ENCODE data around the gene TMBIM6. TPM values are rescaled to one million over a fixed set of nuclear protein-coding genes. Genes with fewer than 3 reads are reported as not detected.
"Not testable (repeated sequence)": the region's sequence is repeated elsewhere in the genome, so short reads cannot be mapped to it uniquely, and the experiment has no call there.

TMBIM6 gene
- total RNA-seq, 4 donors from 2014 or later: 228 to 395 (median 322) TPM

DNA sequence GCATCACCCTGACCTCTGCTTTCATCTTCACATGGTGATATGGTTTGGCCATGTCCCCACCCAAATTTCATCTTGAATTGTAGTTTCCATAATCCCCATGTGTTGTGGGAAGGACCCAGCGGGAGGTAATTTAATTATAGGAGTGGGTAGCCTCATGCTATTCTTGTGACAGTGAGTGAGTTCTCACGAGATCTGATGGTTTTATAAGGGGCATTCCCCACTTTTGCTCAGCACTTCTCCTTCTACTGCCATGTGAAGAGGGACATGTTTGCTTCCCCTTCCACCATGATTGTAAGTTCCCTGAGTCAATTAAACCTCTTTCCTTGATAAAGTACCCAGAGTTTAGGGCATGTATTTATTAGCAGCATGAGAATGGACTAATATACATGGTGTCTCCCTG, 38.2 kb downstream of the TMBIM6 start:
- Histone ChIP-seq H3K27me3 (peaks cover 0 to 7% (median 0%) of the 10 kb centered on the region in 4 donors), H3K9me3 (no peaks in the 10 kb centered on the region), H3K27ac (replicated peaks in 1 of 4) (no peak overlapping the region), H3K4me3 (no peak overlapping the region), H3K4me1 (peaks cover 12 to 31% (median 21%) of the 10 kb centered on the region in 4 donors), H3K36me3 (no peaks in the 10 kb centered on the region)
- 79% methylated on average over 2 of the region's 2 CpGs for WGBS
- no peak for TF ChIP-seq POLR2AphosphoS5 (IDR thresholded peaks at IDR 0.05)
- TF ChIP-seq EP300 (IDR thresholded peaks at IDR 0.05): no peak
- TF ChIP-seq, protein P1, sequence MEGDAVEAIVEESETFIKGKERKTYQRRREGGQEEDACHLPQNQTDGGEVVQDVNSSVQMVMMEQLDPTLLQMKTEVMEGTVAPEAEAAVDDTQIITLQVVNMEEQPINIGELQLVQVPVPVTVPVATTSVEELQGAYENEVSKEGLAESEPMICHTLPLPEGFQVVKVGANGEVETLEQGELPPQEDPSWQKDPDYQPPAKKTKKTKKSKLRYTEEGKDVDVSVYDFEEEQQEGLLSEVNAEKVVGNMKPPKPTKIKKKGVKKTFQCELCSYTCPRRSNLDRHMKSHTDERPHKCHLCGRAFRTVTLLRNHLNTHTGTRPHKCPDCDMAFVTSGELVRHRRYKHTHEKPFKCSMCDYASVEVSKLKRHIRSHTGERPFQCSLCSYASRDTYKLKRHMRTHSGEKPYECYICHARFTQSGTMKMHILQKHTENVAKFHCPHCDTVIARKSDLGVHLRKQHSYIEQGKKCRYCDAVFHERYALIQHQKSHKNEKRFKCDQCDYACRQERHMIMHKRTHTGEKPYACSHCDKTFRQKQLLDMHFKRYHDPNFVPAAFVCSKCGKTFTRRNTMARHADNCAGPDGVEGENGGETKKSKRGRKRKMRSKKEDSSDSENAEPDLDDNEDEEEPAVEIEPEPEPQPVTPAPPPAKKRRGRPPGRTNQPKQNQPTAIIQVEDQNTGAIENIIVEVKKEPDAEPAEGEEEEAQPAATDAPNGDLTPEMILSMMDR (IDR thresholded peaks at IDR 0.05): no peak
- TF ChIP-seq POLR2A (IDR thresholded peaks at IDR 0.05; ENCODE audit: low read depth): no peak
- intact Hi-C loops (cut with DNase I): loop anchor here (5.0 to 10.0 kb wide), 2 partner anchors 58 to 185 kb away; partner anchors contain the start of gene AQP5
- no peak for DNase-seq (ENCODE audit: extremely low spot score)

DNA sequence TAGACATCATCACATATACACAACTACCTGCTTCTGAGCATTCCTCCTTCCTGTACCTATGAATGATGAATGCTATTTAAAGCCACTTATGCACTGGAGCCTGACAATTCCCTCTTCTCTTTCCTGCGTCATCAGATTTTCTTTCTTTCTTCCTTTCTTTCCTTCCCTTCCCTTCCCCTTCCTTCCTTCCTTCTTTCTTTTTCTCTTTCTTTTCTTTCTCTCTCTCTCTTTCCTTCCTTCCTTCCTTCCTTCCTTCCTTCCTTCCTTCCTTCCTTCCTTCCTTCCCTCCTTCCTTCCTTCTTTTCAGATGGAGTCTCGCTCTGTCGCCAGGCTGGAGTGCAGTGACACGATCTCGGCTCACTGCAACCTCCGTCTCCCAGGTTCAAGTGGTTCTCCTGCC, 39.6 kb downstream of the TMBIM6 start:
- peaks cover 17 to 33% (median 26%) of the 10 kb centered on the region in 4 donors for H3K4me1 ChIP-seq
- intact Hi-C loops (cut with DNase I); H3K27ac ChIP-seq (replicated peaks in 1 of 4); H3K27me3 ChIP-seq; H3K4me3 ChIP-seq; H3K36me3 ChIP-seq; DNase-seq (ENCODE audit: extremely low spot score); H3K9me3 ChIP-seq: not testable (repeated sequence)
- 92% methylated on average over 6 of the region's 6 CpGs for WGBS

DNA sequence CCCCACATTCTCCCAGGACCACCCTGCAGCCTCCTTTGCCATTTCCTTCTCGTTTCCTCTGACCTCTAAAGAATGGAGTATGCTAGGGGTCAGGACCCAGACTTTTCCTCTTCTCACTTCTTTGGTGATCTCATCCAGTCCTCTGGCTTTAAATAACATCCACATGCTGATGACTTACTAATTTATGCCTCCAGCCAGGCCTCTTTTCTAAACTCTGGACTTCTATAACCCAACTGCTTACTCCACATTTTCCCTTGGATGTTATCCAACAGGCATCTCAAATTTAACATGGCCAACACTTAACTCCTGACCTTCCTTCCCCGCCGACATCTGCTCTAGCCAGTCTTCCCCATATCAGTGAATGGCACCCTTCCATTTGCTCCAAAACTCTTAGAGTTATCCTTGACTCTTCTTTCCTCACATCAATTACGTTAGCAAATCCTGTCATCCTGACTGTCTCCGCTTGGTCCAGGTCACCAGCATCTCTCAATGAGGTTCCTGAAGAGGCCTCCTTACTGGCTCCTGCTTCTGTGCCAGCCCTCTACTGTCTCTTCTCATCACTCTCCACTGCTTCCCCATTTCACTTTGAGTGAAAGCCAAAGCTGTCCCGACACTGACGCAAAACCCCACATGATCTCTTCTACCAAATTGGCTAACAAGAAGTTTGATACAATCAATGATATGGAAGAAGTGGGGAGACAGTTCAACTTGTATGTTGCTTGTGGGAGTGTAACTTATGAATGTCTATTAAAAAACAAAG, 42.7 kb downstream of the TMBIM6 start:
- no peaks in the 10 kb centered on the region for H3K27me3 ChIP-seq
- peaks cover 17 to 21% (median 18%) of the 10 kb centered on the region in 4 donors for H3K4me1 ChIP-seq
- H3K9me3 ChIP-seq: no peaks in the 10 kb centered on the region
- H3K4me3 ChIP-seq: no peak overlapping the region
- no peaks in the 10 kb centered on the region for H3K36me3 ChIP-seq
- H3K27ac ChIP-seq (replicated peaks in 1 of 4): peak overlapping the region in 1 of 4 donors; percentile 7
- no peak for DNase-seq (ENCODE audit: extremely low spot score)
- peak in 1 of 2 donors; percentile 7 for TF ChIP-seq POLR2AphosphoS5 (IDR thresholded peaks at IDR 0.05)
- TF ChIP-seq, protein P1 (IDR thresholded peaks at IDR 0.05): no peak
- intact Hi-C loops (cut with DNase I): no loop called here
- WGBS: 48% methylated on average over 7 of the region's 7 CpGs

DNA sequence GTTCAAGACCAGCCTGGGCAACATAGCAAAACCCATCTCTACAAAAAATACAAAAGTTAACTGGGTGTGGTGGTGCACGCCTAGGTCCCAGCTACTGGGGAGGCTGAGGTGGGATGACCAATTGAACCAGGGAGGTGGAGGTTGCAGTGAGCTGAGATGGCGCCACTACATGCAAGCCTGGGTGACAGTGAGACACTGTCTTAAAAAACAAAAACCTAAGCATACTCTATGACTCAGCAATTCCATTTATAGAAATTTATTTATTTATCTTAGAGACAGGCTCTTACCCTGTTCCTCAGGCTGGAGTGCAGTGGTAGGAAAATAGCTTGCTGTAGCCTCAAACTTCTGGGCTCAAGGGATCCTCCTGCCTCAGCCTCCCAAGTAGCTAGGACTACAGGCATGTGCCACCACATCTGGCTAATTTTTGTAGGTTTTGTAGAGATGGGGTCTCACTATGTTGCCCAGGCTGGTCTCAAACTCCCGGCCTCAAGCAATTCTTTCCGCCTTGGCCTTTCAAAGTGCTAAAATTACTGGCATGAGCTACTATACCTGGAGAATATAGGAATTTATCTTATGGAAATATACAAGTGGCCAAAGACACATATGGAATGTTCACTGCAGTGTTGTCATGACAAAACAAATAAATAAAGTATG, 43.5 kb downstream of the TMBIM6 start:
- Histone ChIP-seq H3K9me3 (no peaks in the 10 kb centered on the region), H3K4me3 (no peak overlapping the region), H3K36me3 (peaks cover 0 to 5% (median 5%) of the 10 kb centered on the region in 4 donors), H3K27me3 (no peaks in the 10 kb centered on the region), H3K4me1 (peaks cover 17 to 21% (median 18%) of the 10 kb centered on the region in 4 donors), H3K27ac (replicated peaks in 1 of 4) (no peak overlapping the region)
- intact Hi-C loops (cut with DNase I): no loop called here
- no peak for DNase-seq (ENCODE audit: extremely low spot score)
- TF ChIP-seq EP300 (IDR thresholded peaks at IDR 0.05): no peak
- TF ChIP-seq, protein P1 (IDR thresholded peaks at IDR 0.05): no peak
- no peak for TF ChIP-seq POLR2A (IDR thresholded peaks at IDR 0.05; ENCODE audit: low read depth)
- TF ChIP-seq POLR2AphosphoS5 (IDR thresholded peaks at IDR 0.05): no peak
- 85% methylated on average over 4 of the region's 4 CpGs for WGBS

DNA sequence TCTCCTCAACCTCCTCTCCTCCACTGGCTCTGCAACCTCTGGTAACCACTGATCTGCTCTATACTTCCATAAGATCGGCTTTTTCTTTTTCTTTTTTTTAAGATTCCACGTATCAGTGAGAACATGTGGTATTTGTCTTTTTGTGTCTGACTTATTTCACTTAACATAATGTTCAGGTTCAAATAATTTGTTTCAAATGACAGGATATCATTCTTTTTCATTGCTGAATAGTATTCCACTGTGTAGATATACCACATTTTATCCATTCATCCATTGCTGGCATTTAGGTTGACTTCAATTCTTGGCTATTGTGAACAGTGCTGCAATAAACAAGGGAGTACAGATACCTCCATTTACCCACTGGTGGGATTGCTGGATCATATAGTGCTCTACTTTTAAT, 46.3 kb downstream of the TMBIM6 start:
- intact Hi-C loops (cut with DNase I): no loop called here
- no peak for DNase-seq (ENCODE audit: extremely low spot score)
- TF ChIP-seq, protein P1 (IDR thresholded peaks at IDR 0.05): no peak
- no peak for TF ChIP-seq POLR2AphosphoS5 (IDR thresholded peaks at IDR 0.05)
- no peak for TF ChIP-seq EP300 (IDR thresholded peaks at IDR 0.05)
- TF ChIP-seq POLR2A (IDR thresholded peaks at IDR 0.05; ENCODE audit: low read depth): no peak
- Histone ChIP-seq H3K4me1 (peaks cover 17 to 21% (median 18%) of the 10 kb centered on the region in 4 donors), H3K27ac (replicated peaks in 1 of 4) (no peak overlapping the region), H3K9me3 (no peaks in the 10 kb centered on the region), H3K4me3 (no peak overlapping the region), H3K36me3 (peaks cover 14 to 29% (median 29%) of the 10 kb centered on the region in 4 donors), H3K27me3 (no peaks in the 10 kb centered on the region)
- 96% methylated on average over 2 of the region's 2 CpGs for WGBS

Data from esophagus muscularis mucosa (tissue), 4 donors.